Right lobe of liver (tissue), 4 donors: ENCODE measurements around the gene AKT1S1.
"Not testable (repeated sequence)": the region's sequence is repeated elsewhere in the genome, so short reads cannot be mapped to it uniquely, and the experiment has no call there.

Experiments
- CTCF ChIP-seq, 4 donors: fragments of 200-600 bp in 3 of 4; fragments of 450-650 bp in 1 of 4; IDR thresholded peaks; one replicate each; pipeline versions ENCODE4 v1.5.1 to v1.8.0; 2016 to 2022; ENCODE audit warnings: antibody characterized with exemption in 4 of 4, mild to moderate bottlenecking in 2 of 4
- POLR2A ChIP-seq: fragments of 450-650 bp; IDR thresholded peaks from one replicate; pipeline ENCODE4 v1.6.1; 2017; ENCODE audit warnings: antibody characterized with exemption, mild to moderate bottlenecking
- donor health status: DM: no; HTN: no; CAD: no.
- donor health status: DM: no; HTN: no; CAD: no.
- donor health status: DM: no; HTN: yes; CAD: no.

DNA sequence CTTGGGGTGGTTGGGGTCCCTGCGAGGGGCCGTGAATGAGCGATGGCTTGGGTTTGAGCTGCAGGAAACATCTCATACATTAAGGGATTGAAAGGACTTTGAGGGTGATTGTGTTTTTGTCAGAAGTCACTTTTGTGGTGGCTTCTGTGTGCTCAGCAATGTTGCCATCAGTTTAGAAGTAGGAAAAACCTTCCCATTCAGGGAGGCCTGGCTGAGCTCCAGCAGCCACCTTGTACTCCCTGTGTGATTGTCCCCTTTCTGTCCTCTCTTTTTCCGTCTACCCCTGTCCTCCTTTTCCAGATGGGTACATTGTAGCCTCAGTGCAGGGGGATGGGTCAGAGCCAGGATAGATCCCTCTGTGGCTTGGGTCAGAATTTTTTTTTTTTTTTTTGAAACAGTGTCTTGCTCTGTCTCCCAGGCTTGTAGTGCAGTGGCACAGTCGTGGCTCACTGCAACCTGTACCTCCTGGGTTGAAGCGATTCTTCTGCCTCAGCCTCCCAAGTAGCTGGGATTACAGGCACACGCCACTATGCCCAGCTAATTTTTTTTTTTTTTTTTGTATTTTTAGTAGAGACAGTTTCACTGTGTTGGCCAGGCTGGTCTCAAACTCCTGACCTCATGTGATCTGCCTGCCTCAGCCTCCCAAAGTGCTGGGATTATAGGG is 57.6 kb downstream of the AKT1S1 start:
- not testable (repeated sequence) for TF ChIP-seq CTCF (IDR thresholded peaks at IDR 0.05); POLR2A
